PC-9 (cell line): ENCODE results near the gene MEI4. TPM values are rescaled to one million over a fixed set of nuclear protein-coding genes. Genes with fewer than 3 reads are reported as not detected.
A peak's percentile ranks its signal among the peaks of the same experiment; 100 is the strongest.

ENCODE experiments used
- BruUV-seq: library from RNA; stranded (reverse); fragments of 400-500 nt; replicated peaks from 2 replicates; lab custom pipeline; 2021; lab: Mats Ljungman, UMichigan
- CTCF ChIA-PET: fragments of 300-600 bp; sonication (Branson Sonifier 250); formaldehyde crosslinking; loops from one replicate; lab custom pipeline; 2022; ENCODE audit warnings: antibody characterized with exemption; lab: Charles Lee
- POLR2A ChIA-PET: fragments of 300-600 bp; sonication (Branson Sonifier 250); formaldehyde crosslinking; loops from one replicate; lab custom pipeline; 2022; ENCODE audit warnings: antibody characterized with exemption; ENCODE audit not compliant: unreplicated experiment; lab: Charles Lee
- DNase-seq, 2 experiments: peaks; one replicate each; pipeline versions ENCODE4 v3.0.0 to v3.0.0-alpha.2; 2015 to 2022; ENCODE audit warnings: mixed read lengths in 1 of 2
- H2AFZ ChIP-seq: fragments of 200-600 bp; sonication (generic); 2 replicates; pipeline ENCODE4 v1.8.1; 2017; ENCODE audit warnings: antibody characterized with exemption
- H3F3A ChIP-seq: fragments of 200-600 bp; sonication (generic); 2 replicates; pipeline ENCODE4 v1.8.1; 2017; ENCODE audit warnings: antibody characterized with exemption, mild to moderate bottlenecking, low read depth; ENCODE audit not compliant: insufficient read depth
- H3K27ac ChIP-seq: fragments of 200-600 bp; sonication (generic); 2 replicates; pipeline ENCODE4 v1.6.1; 2016; ENCODE audit warnings: mixed run types
- H3K27me3 ChIP-seq: fragments of 200-600 bp; sonication (generic); 2 replicates; pipeline ENCODE4 v1.6.1; 2016; ENCODE audit warnings: low read depth, mixed run types; ENCODE audit not compliant: insufficient read depth
- H3K36me3 ChIP-seq: fragments of 200-600 bp; sonication (generic); 2 replicates; pipeline ENCODE4 v1.6.1; 2016; ENCODE audit warnings: low read depth, mixed run types
- H3K4me1 ChIP-seq: fragments of 200-600 bp; sonication (generic); replicated peaks from 2 replicates; pipeline ENCODE4 v1.6.1; 2016; ENCODE audit warnings: mixed run types; ENCODE audit not compliant: insufficient read depth
- H3K4me2 ChIP-seq: fragments of 200-600 bp; sonication (generic); 2 replicates; pipeline ENCODE4 v1.6.1; 2017; ENCODE audit warnings: mixed run types
- H3K4me3 ChIP-seq: fragments of 200-600 bp; sonication (generic); 2 replicates; pipeline ENCODE4 v1.6.1; 2016; ENCODE audit warnings: mixed run types
- H3K79me2 ChIP-seq: fragments of 200-600 bp; sonication (generic); 2 replicates; pipeline ENCODE4 v1.6.1; 2017; ENCODE audit warnings: low read depth, mixed run types
- H3K9me2 ChIP-seq: fragments of 200-600 bp; sonication (generic); 2 replicates; pipeline ENCODE4 v1.8.1; 2017; ENCODE audit warnings: mild to moderate bottlenecking; ENCODE audit not compliant: insufficient read depth
- H3K9me3 ChIP-seq: fragments of 200-600 bp; sonication (generic); 2 replicates; pipeline ENCODE4 v1.8.1; 2016; ENCODE audit warnings: low read depth; ENCODE audit not compliant: insufficient read depth
- H4K20me1 ChIP-seq: fragments of 200-600 bp; sonication (generic); 2 replicates; pipeline ENCODE4 v1.8.1; 2017; ENCODE audit not compliant: insufficient read depth
- CTCF ChIP-seq: fragments of 200-600 bp; sonication (generic); conservative IDR thresholded peaks from 2 replicates; pipeline ENCODE4 v1.6.1; 2017; ENCODE audit warnings: mixed run types, antibody characterized with exemption, mild to moderate bottlenecking, moderate library complexity
- EZH2 ChIP-seq: fragments of 200-600 bp; sonication (generic); IDR thresholded peaks from 2 replicates; pipeline ENCODE4 v1.8.0; 2017; ENCODE audit warnings: antibody characterized with exemption, low read depth
- intact Hi-C: fragments of 100-400 bp; cut with micrococcal nuclease; formaldehyde crosslinking; loops from one replicate; pipeline ENCODE4 v1.10.0; 2022; ENCODE audit not compliant: unreplicated experiment
- total RNA-seq: library from RNA; stranded (reverse); gene quantifications from 2 replicates; pipeline ENCODE4 v1.2.3, GENCODE V29; 2021

MEI4 gene
- total RNA-seq, 1 experiment from 2014 or later, result not detected

GRCh38 chr6:77876300-77876699, 223.5 kb downstream of the MEI4 start:
- no peak for DNase-seq
- Histone ChIP-seq H3K27me3 (no peaks in the 10 kb centered on the region), H3K4me3 (no peak overlapping the region), H4K20me1 (no peaks in the 10 kb centered on the region), H3K27ac (no peak overlapping the region), H3K4me1 (no peaks in the 10 kb centered on the region), H3K36me3 (no peaks in the 10 kb centered on the region), H3F3A (no peaks in the 10 kb centered on the region), H3K9me2 (no peaks in the 10 kb centered on the region), H3K4me2 (no peak overlapping the region), H3K79me2 (no peaks in the 10 kb centered on the region), H2AFZ (no peak overlapping the region), H3K9me3 (no peaks in the 10 kb centered on the region)
- TF ChIP-seq CTCF, result no peak
- no peak for TF ChIP-seq EZH2
- BruUV-seq, result no TSS peak
- intact Hi-C loops, result no loop called here
- ChIA-PET POLR2A (no interaction called here), CTCF (no interaction called here)

GRCh38 chr6:77879527-77879926, 226.7 kb downstream of the MEI4 start:
- CTCF ChIA-PET, result no interaction called here
- no peaks in the 10 kb centered on the region for H3K36me3 ChIP-seq
- H3K9me2 ChIP-seq, result no peaks in the 10 kb centered on the region
- intact Hi-C loops, result no loop called here
- no peaks in the 10 kb centered on the region for H3K4me1 ChIP-seq
- H3F3A ChIP-seq, result no peaks in the 10 kb centered on the region
- no TSS peak for BruUV-seq
- POLR2A ChIA-PET, result no interaction called here
- H3K9me3 ChIP-seq, result no peaks in the 10 kb centered on the region
- TF ChIP-seq CTCF, result no peak
- H3K4me3 ChIP-seq, result no peak overlapping the region
- H3K27ac ChIP-seq, result no peak overlapping the region
- no peaks in the 10 kb centered on the region for H4K20me1 ChIP-seq
- no peaks in the 10 kb centered on the region for H3K79me2 ChIP-seq
- no peak for DNase-seq
- H2AFZ ChIP-seq, result no peak overlapping the region
- H3K4me2 ChIP-seq, result no peak overlapping the region
- H3K27me3 ChIP-seq, result no peaks in the 10 kb centered on the region

- peak in 1 of 2 experiments; percentile 1 for DNase-seq
- BruUV-seq, result no TSS peak
These were observed 227.7 kb downstream of the MEI4 start for GRCh38 chr6:77880501-77880900.

More at GRCh38 chr6:77880501-77880900, 227.7 kb downstream of the MEI4 start:
- Histone ChIP-seq H3K27me3 (no peaks in the 10 kb centered on the region), H3K4me3 (no peak overlapping the region), H3K4me1 (no peaks in the 10 kb centered on the region), H3K9me2 (no peaks in the 10 kb centered on the region), H4K20me1 (no peaks in the 10 kb centered on the region), H3K36me3 (no peaks in the 10 kb centered on the region), H3K27ac (no peak overlapping the region), H2AFZ (no peak overlapping the region), H3K9me3 (no peaks in the 10 kb centered on the region), H3K79me2 (no peaks in the 10 kb centered on the region), H3K4me2 (no peak overlapping the region), H3F3A (no peaks in the 10 kb centered on the region)
- intact Hi-C loops, result no loop called here
- ChIA-PET POLR2A (interaction anchor here (0.7 kb wide), 1 partner anchor 92 kb away, joined by 6 read pairs; no protein-coding TSS in a partner anchor), CTCF (no interaction called here)
- TF ChIP-seq CTCF (no peak), EZH2 (no peak)
